IMR-90 (cell line): Measurements from ENCODE around the gene CTNNA2. TPM values are rescaled to one million over a fixed set of nuclear protein-coding genes. Genes with fewer than 3 reads are reported as not detected.

Source experiments
- ATAC-seq: fragments of 200-7000 bp; cut with Tn5 transposase; 2 replicates; pipeline ENCODE4 v1.9.1; 2020; ENCODE audit warnings: low read depth, mild to moderate bottlenecking, moderate library complexity
- BruUV-seq: library from RNA; stranded (reverse); fragments of 400-500 nt; replicated peaks from 2 replicates; lab custom pipeline; 2021; lab: Mats Ljungman, UMichigan
- CTCF ChIA-PET: fragments of 300-600 bp; formaldehyde crosslinking; extraction: SDS; loops from one replicate; lab custom pipeline; 2021; ENCODE audit warnings: antibody characterized with exemption; lab: Yijun Ruan, JAX
- POLR2A ChIA-PET: fragments of 300-600 bp; sonication (Branson Sonifier 250); formaldehyde crosslinking; loops from one replicate; lab custom pipeline; 2022; ENCODE audit warnings: antibody characterized with exemption; ENCODE audit not compliant: unreplicated experiment; lab: Charles Lee
- DNase-seq: peaks from one replicate; pipeline ENCODE4 v3.0.0; 2013
- H2AFZ ChIP-seq: replicated peaks from 2 replicates; pipeline ENCODE3; 2013; ENCODE audit warnings: low read length, mild to moderate bottlenecking; ENCODE audit not compliant: poor library complexity
- H2AK5ac ChIP-seq: 2 replicates; pipeline ENCODE4 v1.6.1; 2013; ENCODE audit warnings: low read depth, low read length, inconsistent platforms
- H2AK9ac ChIP-seq: replicated peaks from 2 replicates; pipeline ENCODE3; 2013; ENCODE audit warnings: mild to moderate bottlenecking, low read depth, low read length, moderate library complexity; ENCODE audit not compliant: poor library complexity
- H2BK120ac ChIP-seq: 2 replicates; pipeline ENCODE4 v1.6.1; 2013; ENCODE audit warnings: low read depth, low read length, inconsistent platforms
- H2BK15ac ChIP-seq: 3 replicates; pipeline ENCODE4 v1.6.1; 2013; ENCODE audit warnings: low read depth, low read length, inconsistent platforms
- H2BK20ac ChIP-seq: 2 replicates; pipeline ENCODE4 v1.6.1; 2013; ENCODE audit warnings: low read depth, mild to moderate bottlenecking, inconsistent platforms, low read length, moderate library complexity
- H2BK5ac ChIP-seq: 2 replicates; pipeline ENCODE4 v1.6.1; 2013; ENCODE audit warnings: mild to moderate bottlenecking, low read depth, low read length, inconsistent platforms; ENCODE audit not compliant: poor library complexity, severe bottlenecking
- H3K14ac ChIP-seq: replicated peaks from 2 replicates; pipeline ENCODE4 v1.6.1; 2013; ENCODE audit warnings: low read depth, low read length, inconsistent platforms
- H3K18ac ChIP-seq: 2 replicates; pipeline ENCODE4 v1.6.1; 2013; ENCODE audit warnings: low read depth, low read length, control low read depth
- H3K23ac ChIP-seq: 2 replicates; pipeline ENCODE4 v1.6.1; 2013; ENCODE audit warnings: low read depth, low read length, inconsistent platforms
- H3K27ac ChIP-seq: 2 replicates; pipeline ENCODE4 v1.5.1; 2013; ENCODE audit warnings: mild to moderate bottlenecking, control low read depth, low read length; ENCODE audit not compliant: insufficient read depth
- H3K27me3 ChIP-seq: 2 replicates; pipeline ENCODE4 v1.6.1; 2013; ENCODE audit warnings: low read length; ENCODE audit not compliant: control insufficient read depth, insufficient read depth
- H3K36me3 ChIP-seq: 2 replicates; pipeline ENCODE4 v1.6.1; 2013; ENCODE audit warnings: low read length, mixed read lengths; ENCODE audit not compliant: control insufficient read depth, insufficient read depth
- H3K4ac ChIP-seq: 2 replicates; pipeline ENCODE4 v1.6.1; 2013; ENCODE audit warnings: low read depth, low read length, inconsistent platforms
- H3K4me1 ChIP-seq: 2 replicates; pipeline ENCODE4 v1.6.1; 2013; ENCODE audit warnings: low read length, mixed read lengths; ENCODE audit not compliant: control insufficient read depth, insufficient read depth
- H3K4me2 ChIP-seq: 2 replicates; pipeline ENCODE4 v1.6.1; 2013; ENCODE audit warnings: low read depth, mild to moderate bottlenecking, control low read depth, low read length, moderate library complexity
- H3K4me3 ChIP-seq: 2 replicates; pipeline ENCODE4 v1.5.1; 2013; ENCODE audit warnings: low read depth, mild to moderate bottlenecking, control low read depth, low read length, moderate library complexity; ENCODE audit not compliant: insufficient read depth
- H3K56ac ChIP-seq: 2 replicates; pipeline ENCODE4 v1.6.1; 2013; ENCODE audit warnings: low read length, inconsistent platforms; ENCODE audit not compliant: insufficient read depth; ENCODE audit errors: extremely low read depth
- H3K79me1 ChIP-seq, 2 experiments: 2 replicates each; pipeline ENCODE4 v1.6.1; 2013; ENCODE audit warnings: low read length in 2 of 2, inconsistent platforms in 1 of 2, low read depth in 1 of 2
- H3K9ac ChIP-seq: 2 replicates; pipeline ENCODE4 v1.6.1; 2013; ENCODE audit warnings: low read depth, low read length, control low read depth
- H3K9me1 ChIP-seq: 2 replicates; pipeline ENCODE4 v1.6.1; 2013; ENCODE audit warnings: low read length, inconsistent platforms; ENCODE audit not compliant: insufficient read depth
- H3K9me3 ChIP-seq: 2 replicates; pipeline ENCODE4 v1.6.1; 2013; ENCODE audit warnings: low read length; ENCODE audit not compliant: control insufficient read depth, insufficient read depth
- H4K20me1 ChIP-seq: 2 replicates; pipeline ENCODE4 v1.6.1; 2013; ENCODE audit warnings: low read length, inconsistent platforms; ENCODE audit not compliant: insufficient read depth
- H4K5ac ChIP-seq: 2 replicates; pipeline ENCODE4 v1.6.1; 2013; ENCODE audit warnings: mild to moderate bottlenecking, low read depth, low read length, control low read depth
- H4K8ac ChIP-seq, 2 experiments: 2 replicates each; pipeline ENCODE4 v1.6.1; 2013; ENCODE audit warnings: low read depth in 2 of 2, low read length in 2 of 2, control low read depth in 1 of 2, inconsistent platforms in 1 of 2
- H4K91ac ChIP-seq: 2 replicates; pipeline ENCODE4 v1.6.1; 2013; ENCODE audit warnings: low read depth, low read length, inconsistent platforms; ENCODE audit not compliant: insufficient read depth
- BHLHE40 ChIP-seq: fragments of 150-350 bp; IDR thresholded peaks from 2 replicates; pipeline ENCODE4 v1.6.1; 2016; ENCODE audit warnings: mild to moderate bottlenecking, low read depth, low read length
- RAD21 ChIP-seq: IDR thresholded peaks from 2 replicates; pipeline ENCODE4 v1.6.1; 2012; ENCODE audit warnings: low read length, improper control_type of control experiment
- SMC3 ChIP-seq: fragments of 150-350 bp; IDR thresholded peaks from 2 replicates; pipeline ENCODE4 v1.6.1; 2016; ENCODE audit warnings: low read depth, mild to moderate bottlenecking, antibody characterized with exemption, low read length, moderate library complexity
- USF2 ChIP-seq: fragments of 150-350 bp; IDR thresholded peaks from 2 replicates; pipeline ENCODE4 v1.6.1; 2017; ENCODE audit warnings: mild to moderate bottlenecking, antibody characterized with exemption, low read length, low read depth
- WGBS, 2 experiments: methylation state at CpG; one replicate each; pipeline versions ENCODE4 v1.1.5 to v1.1.7; 2013; ENCODE audit warnings: missing lambda C conversion rate in 2 of 2; ENCODE audit not compliant: insufficient read length in 1 of 2; ENCODE audit errors: extremely low coverage in 2 of 2; 5-methylcytosine and 5-hydroxymethylcytosine counted together
- dilution Hi-C: fragments of 300-500 bp; cut with HindIII; formaldehyde crosslinking; loops from one replicate; pipeline ENCODE4 v1.14.3; 2018; ENCODE audit warnings: low sequenced_read_pairs; ENCODE audit not compliant: unreplicated experiment
- in situ Hi-C: fragments of 300-500 bp; cut with MboI; formaldehyde crosslinking; loops from 3 replicates; pipeline ENCODE4 v1.14.3; 2019; ENCODE audit warnings: low sequenced_read_pairs, inconsistent platforms, mixed read lengths
- intact Hi-C: fragments of 100-400 bp; cut with micrococcal nuclease; formaldehyde crosslinking; loops from 2 replicates; pipeline ENCODE4 v1.10.0; 2022
- polyA plus RNA-seq, 3 experiments: library from polyadenylated mRNA; depleted of rRNA; stranded (reverse); fragments of >200 nt; gene quantifications; 2 replicates each; pipeline ENCODE4 v1.2.3, GENCODE V29; 2012; ENCODE audit warnings: low replicate concordance in 1 of 3
- total RNA-seq: library from RNA; depleted of rRNA; stranded (reverse); fragments of >200 nt; gene quantifications from 2 replicates; pipeline ENCODE4 v1.2.3, GENCODE V29; 2012
- TF ChIP-seq, protein P1 (sequence below): conservative IDR thresholded peaks from 2 replicates; pipeline ENCODE4 v1.5.1; 2012; ENCODE audit warnings: mild to moderate bottlenecking, low read depth, low read length, improper control_type of control experiment

Gene CTNNA2
- total and polyA plus RNA-seq, 2 of the 4 experiments (the other 2 are of a cell fraction), result not detected

- Histone ChIP-seq H3K56ac (no peak overlapping the region), H4K91ac (no peak overlapping the region), H3K9ac (no peak overlapping the region), H4K8ac (no peak overlapping the region), H2BK15ac (no peak overlapping the region), H3K23ac (no peak overlapping the region), H2AK9ac (no peak overlapping the region), H4K5ac (no peak overlapping the region), H3K27ac (no peak overlapping the region), H3K27me3 (no peaks in the 10 kb centered on the region), H3K4me2 (no peak overlapping the region), H3K79me1 (no peaks in the 10 kb centered on the region), H2AFZ (no peak overlapping the region), H3K9me1 (no peaks in the 10 kb centered on the region), H3K4ac (no peak overlapping the region), H3K9me3 (no peaks in the 10 kb centered on the region), H2BK20ac (no peak overlapping the region), H2BK5ac (no peak overlapping the region), H3K4me1 (no peaks in the 10 kb centered on the region), H3K4me3 (no peak overlapping the region), H3K18ac (no peak overlapping the region), H2AK5ac (no peak overlapping the region), H4K20me1 (no peaks in the 10 kb centered on the region), H2BK120ac (no peak overlapping the region), H3K36me3 (no peaks in the 10 kb centered on the region), H3K14ac (no peak overlapping the region)
- dilution Hi-C loops, result no loop called here
- DNase-seq, result no peak
- ChIA-PET POLR2A (no interaction called here), CTCF (no interaction called here)
- intact Hi-C loops, result no loop called here
- TF ChIP-seq USF2 (no peak), RAD21 (no peak), SMC3 (no peak), BHLHE40 (no peak)
- TF ChIP-seq, protein P1, sequence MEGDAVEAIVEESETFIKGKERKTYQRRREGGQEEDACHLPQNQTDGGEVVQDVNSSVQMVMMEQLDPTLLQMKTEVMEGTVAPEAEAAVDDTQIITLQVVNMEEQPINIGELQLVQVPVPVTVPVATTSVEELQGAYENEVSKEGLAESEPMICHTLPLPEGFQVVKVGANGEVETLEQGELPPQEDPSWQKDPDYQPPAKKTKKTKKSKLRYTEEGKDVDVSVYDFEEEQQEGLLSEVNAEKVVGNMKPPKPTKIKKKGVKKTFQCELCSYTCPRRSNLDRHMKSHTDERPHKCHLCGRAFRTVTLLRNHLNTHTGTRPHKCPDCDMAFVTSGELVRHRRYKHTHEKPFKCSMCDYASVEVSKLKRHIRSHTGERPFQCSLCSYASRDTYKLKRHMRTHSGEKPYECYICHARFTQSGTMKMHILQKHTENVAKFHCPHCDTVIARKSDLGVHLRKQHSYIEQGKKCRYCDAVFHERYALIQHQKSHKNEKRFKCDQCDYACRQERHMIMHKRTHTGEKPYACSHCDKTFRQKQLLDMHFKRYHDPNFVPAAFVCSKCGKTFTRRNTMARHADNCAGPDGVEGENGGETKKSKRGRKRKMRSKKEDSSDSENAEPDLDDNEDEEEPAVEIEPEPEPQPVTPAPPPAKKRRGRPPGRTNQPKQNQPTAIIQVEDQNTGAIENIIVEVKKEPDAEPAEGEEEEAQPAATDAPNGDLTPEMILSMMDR, result no peak
- BruUV-seq, result no TSS peak
- ATAC-seq, result no peak
- in situ Hi-C loops, result no loop called here
- no CpG with 5 or more reads among the region's 1 CpG for WGBS, 2 experiments
These were observed 956.6 kb downstream of the CTNNA2 start for GRCh38 chr2:80469428-80469827.
